A204.1 (cell line): ENCODE measurements around the gene LAS1L.
"Not testable (repeated sequence)": the region's sequence is repeated elsewhere in the genome, so short reads cannot be mapped to it uniquely, and the experiment has no call there.

Experiments
- FAIRE-seq: peaks from 2 replicates; lab custom pipeline; 2012; peaks lifted over from hg19 to GRCh38; lab: Jason Lieb, UNC

LAS1L gene

GRCh38 chrX:65534450-65535292, at the start of gene LAS1L:
Gene LAS1L (minus strand): TSS chrX:65534787. CDS start chrX:65534715, 72 bp downstream.
- peak; percentile 90 for FAIRE-seq

GRCh38 chrX:65582450-65583082, 48.0 kb upstream of the LAS1L start:
- no peak for FAIRE-seq

GRCh38 chrX:65581661-65582339, 47.2 kb upstream of the LAS1L start:
- FAIRE-seq: peak; percentile 78

- no peak for FAIRE-seq
These were observed 43.8 kb upstream of the LAS1L start for GRCh38 chrX:65578346-65578745.

GRCh38 chrX:65576160-65576559, 41.6 kb upstream of the LAS1L start:
- no peak for FAIRE-seq

- FAIRE-seq: no peak
These were observed 40.4 kb upstream of the LAS1L start for GRCh38 chrX:65575022-65575421.

GRCh38 chrX:65574356-65574755, 39.8 kb upstream of the LAS1L start:
- no peak for FAIRE-seq

- FAIRE-seq: no peak
These were observed 38.4 kb upstream of the LAS1L start for GRCh38 chrX:65572971-65573370.

GRCh38 chrX:65562850-65563249, 28.3 kb upstream of the LAS1L start:
- not testable (repeated sequence) for FAIRE-seq

- FAIRE-seq: no peak
These were observed 17.1 kb upstream of the LAS1L start for GRCh38 chrX:65551489-65552339.

- no peak for FAIRE-seq
These were observed 16.5 kb upstream of the LAS1L start for GRCh38 chrX:65551086-65551485.

GRCh38 chrX:65545456-65545855, 10.9 kb upstream of the LAS1L start:
- no peak for FAIRE-seq

- FAIRE-seq: no peak
These were observed 2.6 kb upstream of the LAS1L start for GRCh38 chrX:65537229-65537628.

GRCh38 chrX:65536291-65536690, 1.7 kb upstream of the LAS1L start:
- FAIRE-seq: no peak

- no peak for FAIRE-seq
These were observed 2.6 kb downstream of the LAS1L start for GRCh38 chrX:65532016-65532415.

GRCh38 chrX:65528705-65529340, 5.8 kb downstream of the LAS1L start:
- no peak for FAIRE-seq

- no peak for FAIRE-seq
These were observed 6.3 kb downstream of the LAS1L start for GRCh38 chrX:65528293-65528692.

GRCh38 chrX:65524139-65524538, 10.4 kb downstream of the LAS1L start:
- FAIRE-seq: no peak

- no peak for FAIRE-seq
These were observed 11.7 kb downstream of the LAS1L start for GRCh38 chrX:65522739-65523372.

- not testable (repeated sequence) for FAIRE-seq
These were observed 15.1 kb downstream of the LAS1L start for GRCh38 chrX:65519530-65519929.

- not testable (repeated sequence) for FAIRE-seq
These were observed 15.6 kb downstream of the LAS1L start for GRCh38 chrX:65518980-65519379.
